Peyer's patch (tissue), 4 donors: ENCODE results near the gene TCF23.

Experiments used
- CTCF ChIP-seq, 6 experiments: fragments of 450-650 bp in 4 of 6; fragments of 200-600 bp in 2 of 6; sonication (generic) in 1 of 6; IDR thresholded peaks; one replicate each; pipeline ENCODE4 v1.5.1; 2017 to 2019; ENCODE audit warnings: antibody characterized with exemption in 6 of 6, mild to moderate bottlenecking in 3 of 6, moderate library complexity in 1 of 6
- POLR2A ChIP-seq, 2 donors: fragments of 450-650 bp; IDR thresholded peaks; one replicate each; pipeline ENCODE4 v1.5.1; 2017; ENCODE audit warnings: antibody characterized with exemption in 2 of 2, mild to moderate bottlenecking in 2 of 2, moderate library complexity in 2 of 2

DNA sequence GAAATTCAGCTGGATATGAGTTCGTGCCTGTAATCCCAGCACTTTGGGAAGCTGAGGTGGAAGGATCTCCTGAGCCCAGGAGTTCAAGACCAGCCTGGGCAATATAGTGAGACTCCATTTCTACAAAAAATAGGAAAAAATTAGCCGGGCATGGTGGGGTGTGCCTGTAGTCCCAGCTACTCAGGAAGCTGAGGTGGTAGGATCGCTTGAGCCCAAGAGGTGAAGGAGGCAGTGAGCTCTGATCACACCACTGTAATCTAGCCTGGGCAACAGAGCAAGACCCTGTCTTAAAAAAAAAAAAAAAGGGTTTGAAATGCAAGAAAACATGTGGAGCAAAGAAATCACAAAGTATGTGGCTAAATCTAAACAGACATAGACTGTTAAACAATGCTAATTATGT is 39.7 kb upstream of the TCF23 start:
- no peak for TF ChIP-seq POLR2A (IDR thresholded peaks at IDR 0.05)
- no peak for TF ChIP-seq CTCF (IDR thresholded peaks at IDR 0.05)
